CD4-positive, alpha-beta T cell treated with Interferon alpha-2 for 1 hour (primary cell): Measurements from ENCODE around the gene FBXL7.

Experiments used
- DNase-seq, 2 donors: peaks; one replicate each; pipeline ENCODE4 v3.0.0-alpha.2; 2020 to 2022

Gene FBXL7

DNA sequence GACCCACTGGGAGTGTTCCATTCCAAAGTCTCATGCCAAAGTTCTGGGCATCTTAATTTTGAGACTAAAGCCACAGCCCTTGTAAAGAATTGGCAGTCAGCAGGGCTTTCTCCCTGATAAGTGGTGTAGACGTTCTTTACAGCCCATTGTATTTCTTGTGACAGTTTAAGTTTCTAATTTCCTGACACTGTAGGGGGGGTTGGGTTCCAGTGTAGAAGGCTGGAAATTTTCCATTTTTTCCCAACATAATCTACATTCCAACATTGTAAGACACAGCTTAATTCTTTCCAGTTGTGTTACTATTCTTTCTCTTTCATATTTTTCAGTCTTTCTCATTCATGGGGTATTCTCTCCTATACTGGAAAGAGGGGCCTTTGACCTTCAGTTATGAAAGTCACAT, 121.1 kb downstream of the FBXL7 start:
- no peak for DNase-seq

DNA sequence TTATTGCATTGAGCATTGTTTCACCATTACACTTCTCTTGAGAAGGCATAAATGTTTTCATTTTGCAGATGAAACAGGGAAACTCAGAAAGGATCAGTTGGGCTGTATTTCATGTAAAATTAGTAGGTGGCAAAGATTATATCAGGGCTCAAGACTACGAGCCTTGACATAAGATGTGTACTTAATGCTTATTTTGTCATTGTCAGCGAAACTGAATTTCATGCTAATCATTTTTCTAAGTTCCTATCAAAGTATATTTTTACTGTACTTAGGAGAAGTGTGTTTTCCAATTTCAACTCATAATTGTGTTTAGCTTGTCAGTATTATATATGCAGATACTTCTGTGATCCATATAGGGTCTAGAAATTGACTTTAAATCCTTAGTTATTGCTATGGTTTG, 123.8 kb downstream of the FBXL7 start:
- DNase-seq = no peak

DNA sequence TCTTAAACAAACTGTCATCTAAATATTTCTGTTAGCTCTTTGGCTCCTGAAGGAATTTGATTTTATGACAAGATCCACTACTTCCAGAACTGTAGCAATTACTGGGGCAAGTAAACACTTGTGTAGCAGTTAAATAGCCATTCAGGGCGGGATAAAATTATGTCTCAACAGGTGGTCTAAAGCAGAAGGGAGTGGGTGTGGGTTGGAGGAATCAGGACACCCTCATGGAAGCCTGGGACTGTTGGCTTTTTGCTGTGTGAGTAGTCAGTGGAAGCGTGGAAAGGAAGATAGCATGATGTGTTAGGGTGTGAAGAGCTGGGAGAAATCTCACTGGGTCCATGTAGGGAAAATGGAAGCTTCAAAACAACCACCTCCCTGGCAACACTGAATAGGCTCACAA, 127.1 kb downstream of the FBXL7 start:
- no peak for DNase-seq

DNA sequence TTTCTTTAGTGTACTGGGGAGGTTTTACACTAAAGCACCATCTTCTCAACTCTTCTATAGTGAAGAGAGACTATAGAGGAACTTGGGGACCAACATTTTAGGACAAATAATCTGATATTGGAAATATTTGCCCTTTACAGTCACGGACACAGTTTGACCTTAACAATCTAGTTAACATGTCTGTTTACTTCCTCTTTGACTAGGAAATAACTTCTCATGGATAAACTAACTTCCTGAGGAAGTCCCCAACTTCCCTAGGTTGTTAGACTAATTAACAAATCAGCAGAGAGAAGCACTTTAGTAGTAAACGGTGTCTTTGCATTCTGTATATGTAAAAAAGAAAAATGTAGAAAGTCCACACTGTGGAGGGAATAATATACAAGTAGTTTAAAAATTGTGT, 127.7 kb downstream of the FBXL7 start:
- no peak for DNase-seq

DNA sequence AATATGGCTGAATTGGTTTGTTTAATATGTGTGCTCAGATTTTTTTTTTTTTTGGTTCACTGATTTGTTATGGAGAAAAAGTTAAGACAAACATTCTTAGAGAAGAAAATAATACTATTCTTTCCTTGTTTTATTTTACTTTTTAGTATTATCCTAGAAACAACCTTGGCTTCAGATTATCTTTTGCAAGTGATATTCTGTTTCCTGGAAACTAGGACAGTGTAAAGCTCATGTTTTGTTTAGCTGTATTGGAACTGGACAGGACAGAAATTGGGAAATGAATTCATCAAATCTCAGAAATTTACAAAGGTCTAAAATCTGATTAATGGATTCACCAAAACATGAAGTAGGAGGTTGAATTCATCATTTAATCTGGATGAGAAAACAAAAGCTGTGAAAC, 130.5 kb downstream of the FBXL7 start:
- no peak for DNase-seq

DNA sequence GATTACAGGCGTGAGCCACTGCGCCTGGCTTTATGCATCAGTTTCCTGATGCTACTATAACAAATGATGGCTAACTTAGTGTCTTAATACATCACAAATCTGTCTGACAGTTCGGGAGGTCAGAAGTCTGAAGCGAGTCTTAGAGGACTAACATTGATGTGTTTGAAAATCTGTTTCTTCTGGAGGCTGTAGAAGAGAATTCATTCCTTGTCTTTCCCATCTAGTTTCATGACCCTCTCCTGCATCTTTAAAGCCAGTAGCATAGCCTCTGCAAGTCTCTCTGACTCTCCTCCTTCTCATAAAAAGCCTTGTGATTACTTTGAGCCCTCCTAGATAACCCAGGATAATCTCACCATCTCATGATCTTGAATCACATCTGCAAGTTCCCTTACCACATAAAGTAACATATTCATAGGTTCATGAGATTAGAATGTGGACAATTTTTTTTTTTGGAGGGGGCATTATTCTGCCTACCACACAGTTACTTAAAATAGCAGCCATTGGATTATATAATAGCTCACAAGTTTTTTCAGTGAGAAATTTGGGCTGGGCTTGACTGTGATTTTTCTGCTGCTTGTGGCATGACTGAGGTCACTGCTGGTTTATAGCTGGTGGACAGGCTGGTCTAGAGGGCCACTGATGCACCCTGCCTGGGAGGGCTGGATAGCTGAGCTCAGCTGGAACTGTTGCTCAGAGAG, 134.8 kb downstream of the FBXL7 start:
- no peak for DNase-seq

DNA sequence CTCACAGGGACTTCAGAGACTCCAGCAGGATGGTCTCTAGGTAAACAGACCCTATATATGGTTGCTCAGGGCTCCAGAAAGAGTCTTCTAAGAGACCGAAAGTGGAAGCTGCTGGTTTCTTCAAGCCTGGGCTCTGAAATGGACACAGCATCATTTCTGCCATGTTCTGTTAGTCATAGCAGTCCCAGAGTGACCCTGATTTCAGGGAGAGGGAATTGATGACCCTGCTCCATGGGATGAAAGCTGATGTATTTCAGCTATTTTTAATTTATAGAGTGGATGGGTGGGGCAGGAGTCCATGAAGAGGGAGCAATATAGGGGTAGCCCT, 135.3 kb downstream of the FBXL7 start:
- no peak for DNase-seq

DNA sequence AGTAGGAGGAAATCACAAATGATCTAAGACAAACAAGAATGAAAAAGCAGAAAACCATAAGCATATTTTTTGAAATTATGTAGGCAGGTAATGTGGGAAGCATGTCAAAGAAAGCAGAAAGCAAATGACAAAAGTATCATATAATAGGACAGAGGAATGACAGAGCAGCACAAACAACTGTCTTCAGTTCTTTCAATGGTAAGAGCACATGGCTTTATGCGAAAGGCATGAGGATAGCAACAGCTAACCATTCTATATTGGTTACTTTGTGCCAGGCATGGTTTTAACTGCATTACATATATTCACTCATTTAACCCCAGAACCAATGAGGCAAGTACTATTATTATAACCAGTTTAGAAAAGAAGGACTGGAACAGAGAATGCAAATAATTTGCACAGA, 137.4 kb downstream of the FBXL7 start:
- no peak for DNase-seq

DNA sequence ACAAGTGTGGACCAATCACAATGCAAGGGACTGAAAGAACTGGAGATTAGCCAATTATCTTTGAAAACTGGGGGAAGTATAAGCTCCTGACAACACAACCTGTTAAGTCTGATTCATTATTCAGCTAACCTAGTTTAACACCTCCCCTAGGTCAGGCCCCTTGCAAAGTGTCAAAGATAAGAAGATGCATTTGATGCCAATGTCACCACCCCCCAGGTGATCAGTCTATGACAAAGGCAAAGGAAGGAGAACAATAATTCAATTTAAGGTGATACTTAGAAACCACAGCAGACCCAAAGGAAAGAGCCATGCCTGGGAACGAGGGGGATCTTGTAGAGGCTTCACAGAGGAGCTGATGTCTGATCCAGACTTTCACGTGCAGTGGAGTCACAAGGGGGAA, 137.9 kb downstream of the FBXL7 start:
- no peak for DNase-seq

DNA sequence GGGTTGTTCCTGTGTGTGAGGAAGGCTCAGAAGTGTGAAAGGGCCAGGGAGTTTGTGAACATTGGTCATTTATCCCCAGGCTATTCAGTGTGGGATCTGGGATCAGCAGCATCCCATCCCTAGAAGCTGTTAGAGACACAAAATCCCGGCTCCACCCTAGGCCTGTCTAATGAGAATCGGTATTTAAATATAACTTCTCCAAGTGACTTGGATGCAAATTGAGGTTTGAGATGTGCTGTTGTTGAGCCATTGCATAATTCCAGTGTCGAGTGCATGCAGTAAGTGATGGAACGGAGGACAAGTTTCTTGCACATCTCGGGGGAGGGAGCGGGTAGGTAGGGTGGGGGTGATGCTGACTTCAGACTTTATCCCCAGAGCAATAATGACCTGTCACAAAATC, 138.3 kb downstream of the FBXL7 start:
- DNase-seq = no peak

DNA sequence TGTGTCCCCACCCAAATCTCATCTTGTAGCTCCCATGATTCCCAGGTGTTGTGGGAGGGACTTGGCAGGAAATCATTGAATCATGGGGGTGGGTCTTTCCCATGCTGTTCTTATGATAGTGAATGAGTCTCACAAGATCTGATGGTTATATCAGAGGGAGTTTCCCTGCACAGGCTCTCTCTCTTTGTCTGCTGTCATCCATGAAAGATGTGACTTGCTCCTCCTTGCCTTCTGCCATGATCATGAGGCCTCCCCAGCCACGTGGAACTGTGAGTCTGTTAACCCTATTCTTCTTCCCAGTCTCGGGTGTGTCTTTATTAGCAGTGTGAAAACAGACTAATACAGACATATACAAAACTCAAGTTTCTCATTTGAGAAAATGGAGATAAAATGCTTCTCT, 139.3 kb downstream of the FBXL7 start:
- DNase-seq = no peak

DNA sequence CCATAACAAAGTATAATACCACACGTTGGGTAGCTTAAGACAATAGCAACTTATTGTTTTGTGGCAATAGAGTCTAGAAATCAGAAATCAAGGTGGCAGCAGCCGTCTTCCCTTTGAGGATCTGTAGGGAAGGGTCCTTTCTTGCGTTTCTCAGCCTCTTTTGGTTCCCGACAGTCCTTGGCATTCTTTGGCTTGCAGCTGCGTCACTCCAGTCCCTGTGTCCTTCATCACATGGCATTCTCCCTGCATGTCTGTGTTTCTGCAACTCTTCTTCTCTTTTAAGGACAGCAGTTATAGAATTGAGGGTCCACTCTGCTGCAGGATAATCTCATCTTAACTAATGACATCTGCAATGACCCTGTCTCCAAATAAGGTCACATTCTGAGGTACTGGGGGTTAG, 140.1 kb downstream of the FBXL7 start:
- DNase-seq = no peak

DNA sequence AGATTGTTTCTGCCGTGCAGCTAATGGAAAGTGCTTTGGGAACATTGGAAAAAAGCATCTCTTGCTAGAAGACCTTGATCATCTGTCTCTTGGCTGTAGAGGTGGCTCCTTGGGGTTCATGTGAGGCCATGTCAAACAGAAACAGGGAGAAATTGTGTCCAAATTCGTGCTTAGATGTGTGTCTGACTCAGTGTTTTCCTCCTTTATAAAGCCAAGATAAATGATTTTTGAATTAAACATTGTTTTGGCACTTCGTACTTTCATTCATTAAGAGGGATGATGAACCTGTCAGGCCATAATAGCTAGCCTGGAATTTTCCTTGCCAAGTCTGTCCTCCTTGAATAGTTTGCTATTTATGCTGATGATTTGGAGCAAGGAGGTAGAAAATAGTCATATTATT, 143.8 kb downstream of the FBXL7 start:
- no peak for DNase-seq

DNA sequence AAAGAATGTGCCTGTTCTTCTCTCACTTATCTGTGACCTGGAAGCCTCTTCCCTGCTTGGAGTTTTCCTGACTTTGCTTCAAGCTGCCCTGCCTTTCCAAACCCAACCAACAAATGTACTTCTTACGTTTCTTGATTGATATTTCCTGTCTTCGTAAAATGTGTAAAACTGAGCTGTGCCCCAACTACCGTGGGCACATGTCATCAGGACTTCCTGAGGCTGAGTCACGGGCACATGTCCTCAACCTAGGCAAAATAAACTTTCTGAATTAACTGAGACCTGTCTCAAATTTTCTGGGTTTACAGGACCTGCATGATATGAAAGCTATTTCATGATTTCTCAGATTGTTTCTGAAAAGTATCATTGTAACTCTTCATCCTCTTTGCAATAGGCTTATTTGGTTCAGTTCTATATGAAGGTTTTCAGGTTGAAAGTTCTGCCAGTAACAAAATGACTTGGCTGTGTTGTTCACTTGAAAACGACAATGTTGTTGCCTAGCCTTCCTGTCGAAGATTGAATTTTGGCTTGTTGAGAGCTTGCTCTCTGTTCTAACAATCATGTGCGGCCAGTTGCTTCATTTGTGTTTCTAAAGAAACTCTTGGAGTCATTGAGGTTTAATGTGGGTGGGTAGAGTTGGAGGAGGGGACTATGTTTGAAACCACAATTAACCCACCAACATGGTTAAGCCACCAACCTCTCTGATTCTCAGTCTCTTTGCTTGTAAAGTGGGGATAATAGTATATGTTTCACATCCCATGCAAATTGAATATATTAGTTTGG, 145.6 kb downstream of the FBXL7 start:
- DNase-seq = no peak

DNA sequence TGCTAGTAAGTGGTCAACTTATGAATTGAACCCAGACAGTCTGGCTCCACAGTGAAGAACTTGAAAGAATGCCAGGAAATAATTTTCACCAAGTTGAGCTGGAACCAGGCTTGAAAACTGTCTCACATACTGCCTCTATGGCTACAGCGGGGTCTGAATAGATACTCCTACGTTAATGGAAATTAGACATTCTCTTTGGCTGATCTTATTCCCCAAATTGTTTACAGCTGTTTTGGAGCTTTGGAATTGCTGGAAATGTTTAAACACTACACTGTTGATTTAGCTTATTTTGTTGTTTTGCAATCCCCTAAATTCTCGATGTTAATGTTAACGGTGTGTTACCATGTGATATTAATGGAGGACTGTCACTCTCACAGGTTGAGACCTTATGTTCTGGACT, 146.4 kb downstream of the FBXL7 start:
- DNase-seq = no peak

DNA sequence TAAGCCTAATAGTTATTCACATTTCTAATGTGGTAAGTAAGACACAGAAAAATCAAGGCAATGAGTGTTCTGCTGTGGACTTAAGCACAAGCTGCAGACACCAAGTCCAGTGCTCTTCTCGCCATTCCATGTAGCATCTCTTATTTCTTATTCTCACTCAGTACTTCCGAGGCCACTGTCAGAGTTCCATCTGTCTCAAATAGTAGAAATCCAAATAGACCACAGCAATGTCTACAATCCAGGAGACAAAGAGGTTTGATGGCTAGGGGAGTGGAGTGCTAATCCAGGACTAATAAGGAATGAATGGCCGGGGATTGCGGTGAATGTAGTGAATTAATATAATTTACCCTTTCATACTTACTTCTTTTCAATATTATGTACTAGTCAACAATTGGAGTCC, 147.3 kb downstream of the FBXL7 start:
- no peak for DNase-seq

DNA sequence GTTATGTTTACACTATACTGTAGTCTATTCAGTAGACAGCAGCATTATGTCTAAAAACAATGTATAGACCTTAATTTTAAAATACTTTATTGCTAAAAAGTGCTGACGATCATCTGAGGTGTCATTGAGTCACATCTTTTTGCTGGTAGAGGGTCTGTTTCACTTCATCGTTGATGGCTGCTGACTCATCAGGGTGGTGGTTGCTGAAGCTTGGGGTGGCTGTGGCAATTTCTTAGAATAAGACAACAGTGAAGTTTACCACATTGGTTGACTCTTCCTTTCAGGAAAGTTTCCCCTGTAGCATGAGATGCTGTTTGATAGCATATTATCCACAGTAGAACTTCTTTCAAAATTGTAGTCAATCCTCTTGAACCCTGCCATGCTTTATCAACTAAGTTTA, 150.3 kb downstream of the FBXL7 start:
- no peak for DNase-seq

DNA sequence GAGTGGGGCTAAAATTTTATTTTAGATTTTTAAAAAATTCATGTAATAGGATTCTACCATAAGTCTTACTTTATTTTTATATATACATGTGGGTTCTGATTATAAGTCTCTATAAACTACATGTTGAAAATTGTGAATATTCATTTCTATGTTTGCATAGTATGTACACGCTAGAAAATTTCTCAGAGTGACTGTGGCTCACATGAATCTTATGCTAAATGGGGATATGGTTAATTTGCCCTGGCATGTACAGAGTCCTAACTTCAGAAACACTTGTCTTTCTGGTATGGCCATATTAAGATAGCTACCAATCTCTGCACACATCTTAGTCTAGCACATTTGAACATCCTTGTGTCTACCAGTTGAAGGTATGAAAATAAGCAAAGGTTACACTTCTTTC, 154.8 kb downstream of the FBXL7 start:
- DNase-seq = no peak

DNA sequence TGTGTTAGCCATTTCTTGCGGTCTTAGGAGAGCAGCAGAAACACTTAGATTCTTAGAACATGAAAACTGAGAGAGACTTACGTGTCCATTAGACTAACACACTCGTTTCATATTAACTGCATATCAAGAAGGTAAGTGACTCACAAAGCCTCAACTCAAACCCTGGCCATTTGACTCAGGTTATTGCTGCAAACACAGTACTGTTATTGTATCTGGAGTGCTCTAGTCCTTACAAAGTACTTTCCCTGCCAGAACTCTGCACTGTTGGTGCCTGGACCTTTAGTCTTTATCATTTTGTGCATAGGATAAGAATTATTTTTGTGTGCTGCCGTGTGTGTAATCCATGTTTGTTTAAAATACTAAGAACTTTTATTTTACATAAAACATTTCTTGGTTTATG, 155.7 kb downstream of the FBXL7 start:
- DNase-seq = no peak

DNA sequence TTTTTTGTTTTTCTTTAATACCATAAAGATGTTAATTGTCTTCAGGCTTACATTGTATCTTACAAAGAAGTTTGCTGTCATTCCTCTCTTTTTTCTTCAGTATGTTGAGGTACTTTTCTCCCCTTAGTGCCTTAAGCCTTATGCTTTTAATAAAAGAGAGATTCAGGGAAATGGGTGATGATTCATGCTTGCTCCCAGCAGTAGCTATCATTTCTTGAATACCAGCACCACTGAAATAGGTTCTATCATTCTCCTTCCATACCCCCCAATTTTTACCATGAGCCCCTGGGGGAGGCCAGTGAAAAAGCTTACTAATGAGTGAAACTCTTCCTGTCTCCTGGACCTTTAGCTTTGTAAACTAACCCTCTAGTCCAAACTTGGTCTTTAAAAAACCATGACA, 165.0 kb downstream of the FBXL7 start:
- DNase-seq = no peak

DNA sequence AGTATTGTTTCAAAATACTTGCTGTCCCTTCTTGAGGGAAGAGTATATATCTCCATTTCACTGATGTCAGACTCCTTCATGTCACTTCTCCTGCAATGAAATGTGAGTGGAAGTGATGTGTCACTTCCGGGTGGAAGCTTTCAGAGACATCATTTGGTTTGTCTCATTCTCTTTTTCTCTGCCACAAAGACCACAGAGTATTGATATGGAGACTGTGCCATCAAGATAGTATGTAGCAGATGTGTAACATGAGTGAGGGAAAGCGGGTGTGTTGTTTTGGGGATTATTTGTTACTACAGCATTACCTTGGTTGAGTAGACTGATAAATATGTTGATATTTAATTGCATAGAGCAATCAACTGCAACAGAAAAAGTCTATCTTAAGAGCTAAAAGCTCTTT, 169.8 kb downstream of the FBXL7 start:
- no peak for DNase-seq

DNA sequence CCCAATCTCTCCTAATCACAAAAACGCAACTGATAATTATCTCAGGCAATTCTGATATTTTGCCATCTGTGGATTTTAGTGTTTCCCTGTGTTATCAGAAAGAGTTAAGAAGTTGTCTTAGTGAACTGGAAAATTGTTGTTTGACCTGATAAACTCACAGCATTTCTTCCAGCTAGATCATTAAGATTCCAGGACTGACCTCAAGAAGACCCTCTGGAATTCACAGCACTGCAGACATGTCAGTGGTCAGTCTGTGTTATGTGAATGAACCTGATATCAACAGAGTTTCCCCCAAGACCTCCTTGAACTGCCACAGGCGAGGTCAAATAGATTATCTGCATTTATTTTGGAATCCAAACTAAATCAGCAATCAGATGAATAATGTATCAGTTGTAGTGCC, 174.7 kb downstream of the FBXL7 start:
- no peak for DNase-seq

DNA sequence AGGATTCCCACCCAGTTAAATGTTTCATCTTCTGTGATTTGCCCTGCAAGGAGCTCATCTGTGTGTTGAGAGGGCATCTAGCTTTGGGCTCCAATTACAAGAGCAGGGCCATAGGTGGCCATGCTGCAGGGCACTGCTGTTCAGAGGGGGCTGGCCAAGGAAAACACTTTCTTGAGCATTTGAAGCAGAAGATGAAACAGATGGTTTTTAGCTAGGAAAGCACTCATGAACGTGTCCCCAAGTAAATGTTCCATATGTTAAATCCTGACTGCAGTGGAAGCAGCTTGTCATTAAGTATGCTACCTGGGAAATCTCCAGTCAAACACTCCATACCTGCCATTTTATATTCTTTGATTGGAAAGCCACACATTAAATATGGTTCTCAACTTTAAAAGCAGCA, 176.6 kb downstream of the FBXL7 start:
- DNase-seq = no peak

DNA sequence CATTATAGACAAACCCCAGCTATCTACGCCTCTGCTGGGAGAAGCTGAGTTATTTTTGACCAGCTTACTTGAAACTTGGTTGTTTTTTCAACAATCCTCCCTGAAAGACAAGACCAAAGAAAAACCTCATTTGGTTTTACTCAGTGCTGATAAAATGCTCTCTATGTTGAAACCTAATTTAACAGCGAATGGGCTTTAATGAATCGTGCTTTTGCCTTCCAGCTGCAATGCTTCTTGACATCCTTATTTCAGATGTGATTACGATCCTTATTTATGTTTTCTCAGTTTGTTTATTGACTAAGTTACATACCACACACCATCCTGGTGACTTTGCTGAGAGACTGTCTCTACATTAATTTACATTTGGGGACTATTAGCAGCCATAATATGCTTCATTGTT, 179.2 kb downstream of the FBXL7 start:
- no peak for DNase-seq

DNA sequence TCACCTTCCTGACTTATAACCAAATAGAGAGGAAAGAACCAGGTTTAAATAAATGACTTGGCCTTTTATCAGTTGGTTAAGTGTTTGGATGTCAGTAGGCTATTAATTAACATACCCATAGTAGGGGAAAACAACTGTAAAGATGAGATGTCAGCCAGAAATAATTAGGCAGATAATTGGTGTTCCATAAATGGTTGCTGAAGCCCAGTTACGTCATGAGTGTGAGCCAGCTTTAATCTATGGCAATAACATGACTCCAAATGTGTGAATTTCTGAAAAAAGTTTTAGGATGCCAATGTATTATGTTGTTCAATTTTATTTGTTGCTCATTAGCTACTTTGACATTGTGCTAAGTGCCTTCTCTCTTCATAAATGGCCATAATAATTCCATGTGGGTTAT, 180.5 kb downstream of the FBXL7 start:
- DNase-seq = no peak
